Activated naive CD4-positive, alpha-beta T cell treated with anti-CD3 and anti-CD28 coated beads, Interleukin-2, amount 50 U/mL, for 24 hours (primary cell): Measurements from ENCODE around the gene GRB7.

Experiments
- H3K27ac Mint-ChIP-seq: one replicate; pipeline ENCODE4 v1.8.0; 2021; ENCODE audit warnings: mild to moderate bottlenecking, mixed read lengths
- H3K27me3 Mint-ChIP-seq: one replicate; pipeline ENCODE4 v1.8.0; 2021; ENCODE audit warnings: mixed read lengths
- H3K36me3 Mint-ChIP-seq: one replicate; pipeline ENCODE4 v1.8.0; 2021; ENCODE audit warnings: mixed read lengths
- H3K4me1 Mint-ChIP-seq: one replicate; pipeline ENCODE4 v1.8.0; 2021; ENCODE audit warnings: mixed read lengths
- H3K4me3 Mint-ChIP-seq: one replicate; pipeline ENCODE4 v1.8.0; 2021; ENCODE audit warnings: mild to moderate bottlenecking, mixed read lengths
- H3K9me3 Mint-ChIP-seq: one replicate; pipeline ENCODE4 v1.8.0; 2021; ENCODE audit warnings: mixed read lengths

GRB7 gene

DNA sequence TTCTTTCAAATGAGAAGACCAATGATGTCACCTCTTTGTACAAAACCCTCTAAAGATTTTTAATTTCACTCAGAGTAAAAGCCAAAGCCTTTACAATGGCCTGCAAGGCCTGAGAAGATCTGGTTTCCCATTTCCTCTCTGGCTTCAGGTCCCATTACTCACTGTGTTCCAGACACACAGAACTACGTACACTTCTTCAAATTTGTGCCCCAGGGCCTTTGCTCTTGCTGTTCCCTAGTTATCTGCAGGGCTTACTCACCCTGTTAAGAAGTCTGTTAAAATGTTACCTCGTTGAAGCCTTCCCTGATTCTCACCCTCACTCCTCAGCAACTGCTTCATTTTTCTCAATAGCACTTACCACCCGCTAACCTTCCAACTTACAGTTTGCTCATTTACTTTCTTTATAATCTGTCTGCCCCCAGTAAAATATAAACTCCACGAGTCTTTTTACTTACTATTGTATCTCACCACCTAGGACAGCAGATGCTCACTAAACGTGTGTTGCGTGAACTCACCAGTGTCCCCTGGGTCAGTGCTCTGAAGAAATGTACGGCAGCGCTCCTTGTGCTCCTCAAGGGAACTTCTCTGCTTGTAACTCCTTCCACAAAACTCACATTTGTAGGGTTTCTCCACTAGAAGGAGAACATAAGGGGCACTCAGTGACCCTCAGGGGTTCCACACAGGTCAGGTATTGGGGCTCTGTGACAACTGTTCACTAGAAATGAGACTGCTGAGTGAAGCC is 50.2 kb downstream of the GRB7 start:
- H3K4me3 Mint-ChIP-seq, result no peak overlapping the region
- H3K36me3 Mint-ChIP-seq, result peaks cover 45% of the 10 kb centered on the region
- peaks cover 72% of the 10 kb centered on the region for H3K4me1 Mint-ChIP-seq
- H3K27me3 Mint-ChIP-seq, result no peaks in the 10 kb centered on the region
- H3K9me3 Mint-ChIP-seq, result no peaks in the 10 kb centered on the region
- peak overlapping the region; percentile 41 for H3K27ac Mint-ChIP-seq

DNA sequence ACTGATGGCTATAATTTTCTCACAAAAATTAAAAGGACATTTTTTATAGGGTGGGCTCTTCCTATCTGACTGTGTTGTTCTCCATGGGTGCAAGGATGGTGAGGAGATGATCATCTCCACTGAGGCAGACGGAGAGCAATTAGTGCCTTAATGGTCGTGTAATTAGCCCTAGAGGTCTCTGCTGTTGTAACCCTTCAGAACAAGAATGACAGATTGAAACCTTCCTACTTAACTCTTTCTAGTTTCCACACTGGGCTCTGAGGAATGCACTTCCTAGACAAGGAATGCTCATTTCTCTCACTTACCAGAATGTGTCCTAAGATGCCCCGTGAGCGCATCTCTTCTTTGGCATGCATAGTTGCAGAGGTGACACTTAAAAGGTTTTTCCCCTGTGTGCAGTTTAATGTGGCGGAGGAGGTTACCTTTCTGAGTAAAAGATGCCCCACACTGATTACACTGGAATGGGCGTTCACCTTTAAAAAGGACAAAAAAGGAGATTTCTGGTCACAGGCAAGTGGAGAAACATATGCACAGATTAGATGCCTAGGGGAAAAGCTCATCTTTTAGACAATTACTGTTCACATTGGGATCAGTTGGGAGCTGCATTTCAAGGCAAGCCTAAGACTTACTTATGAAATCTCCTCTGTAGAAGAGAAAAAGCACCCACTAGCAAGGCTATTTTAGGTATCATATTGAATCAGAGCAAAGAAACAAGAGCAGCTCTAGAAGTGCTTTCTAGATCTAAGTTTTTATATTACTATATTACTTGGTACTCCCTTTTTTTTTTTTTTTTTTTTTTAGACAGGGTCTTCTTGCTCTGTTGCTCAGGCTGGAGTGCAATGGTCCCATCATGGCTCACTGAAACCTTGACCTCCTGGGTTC is 53.6 kb downstream of the GRB7 start:
- Mint-ChIP-seq H3K4me3 (peak overlapping the region; percentile 71), H3K36me3 (peaks cover 35% of the 10 kb centered on the region), H3K4me1 (peaks cover 74% of the 10 kb centered on the region), H3K27me3 (no peaks in the 10 kb centered on the region), H3K27ac (peak overlapping the region; percentile 94), H3K9me3 (no peaks in the 10 kb centered on the region)

DNA sequence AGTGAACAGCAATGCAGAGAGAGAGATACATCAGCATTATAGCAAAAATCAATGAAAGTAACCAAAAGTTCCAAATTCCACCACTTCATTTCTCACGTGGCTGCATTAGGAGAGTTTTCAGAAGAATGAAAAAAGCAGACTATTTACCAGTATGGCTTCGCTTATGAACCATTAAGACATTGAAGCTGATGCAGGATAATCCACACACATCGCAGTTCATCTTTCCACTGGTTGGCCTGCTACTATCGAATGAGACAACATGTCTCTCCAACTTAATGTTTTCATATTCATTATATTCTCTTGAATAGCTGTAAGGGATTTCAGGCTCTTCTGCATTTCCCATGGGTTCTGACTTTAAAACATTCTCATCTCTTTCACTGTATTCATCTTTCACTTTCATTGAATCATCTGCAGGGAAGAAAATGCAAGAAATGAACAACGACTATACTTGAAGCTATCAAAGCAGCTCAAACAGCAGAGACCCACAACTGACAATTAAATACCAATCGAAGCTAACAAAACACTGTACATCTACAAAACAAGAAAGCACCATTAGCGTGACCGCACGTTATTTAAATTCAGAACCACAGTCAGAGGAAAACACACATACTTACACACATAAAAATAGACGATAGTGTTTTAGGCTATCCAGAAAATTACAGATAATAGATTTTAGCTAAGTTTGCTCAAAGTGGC is 54.9 kb downstream of the GRB7 start:
- peaks cover 33% of the 10 kb centered on the region for H3K36me3 Mint-ChIP-seq
- peak overlapping the region; percentile 94 for H3K27ac Mint-ChIP-seq
- peaks cover 75% of the 10 kb centered on the region for H3K4me1 Mint-ChIP-seq
- peak overlapping the region; percentile 77 for H3K4me3 Mint-ChIP-seq
- no peaks in the 10 kb centered on the region for H3K9me3 Mint-ChIP-seq
- H3K27me3 Mint-ChIP-seq, result no peaks in the 10 kb centered on the region

DNA sequence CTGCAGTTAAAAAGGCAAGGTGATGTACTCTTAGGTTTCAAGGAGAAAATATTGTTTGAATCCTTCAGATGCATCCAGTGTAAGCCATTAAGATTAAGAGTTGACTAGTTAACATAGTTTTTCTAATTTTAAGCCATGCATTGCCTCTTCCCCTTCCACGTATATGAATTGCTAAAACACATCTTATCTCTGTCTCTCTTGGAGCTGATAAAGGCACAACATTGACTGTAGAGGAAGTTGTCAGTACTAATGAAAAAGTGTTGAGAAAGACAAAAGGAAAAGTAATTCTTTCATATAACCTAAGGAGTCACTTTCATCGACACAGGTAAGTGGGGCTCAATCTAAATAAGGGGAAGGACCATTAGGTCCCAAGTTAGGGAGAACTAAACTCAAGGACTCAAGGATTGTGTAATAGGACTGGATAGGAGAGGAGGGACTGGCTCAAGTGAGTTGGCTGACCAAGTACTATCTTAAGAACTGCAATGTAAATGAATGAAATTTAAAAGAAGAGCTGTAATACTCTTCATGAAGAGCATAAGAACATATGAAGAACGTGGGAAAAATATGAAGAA is 55.6 kb downstream of the GRB7 start:
- Mint-ChIP-seq H3K27me3 (no peaks in the 10 kb centered on the region), H3K36me3 (peaks cover 32% of the 10 kb centered on the region), H3K4me3 (peak overlapping the region; percentile 51), H3K4me1 (peaks cover 75% of the 10 kb centered on the region), H3K27ac (peak overlapping the region; percentile 94), H3K9me3 (no peaks in the 10 kb centered on the region)

DNA sequence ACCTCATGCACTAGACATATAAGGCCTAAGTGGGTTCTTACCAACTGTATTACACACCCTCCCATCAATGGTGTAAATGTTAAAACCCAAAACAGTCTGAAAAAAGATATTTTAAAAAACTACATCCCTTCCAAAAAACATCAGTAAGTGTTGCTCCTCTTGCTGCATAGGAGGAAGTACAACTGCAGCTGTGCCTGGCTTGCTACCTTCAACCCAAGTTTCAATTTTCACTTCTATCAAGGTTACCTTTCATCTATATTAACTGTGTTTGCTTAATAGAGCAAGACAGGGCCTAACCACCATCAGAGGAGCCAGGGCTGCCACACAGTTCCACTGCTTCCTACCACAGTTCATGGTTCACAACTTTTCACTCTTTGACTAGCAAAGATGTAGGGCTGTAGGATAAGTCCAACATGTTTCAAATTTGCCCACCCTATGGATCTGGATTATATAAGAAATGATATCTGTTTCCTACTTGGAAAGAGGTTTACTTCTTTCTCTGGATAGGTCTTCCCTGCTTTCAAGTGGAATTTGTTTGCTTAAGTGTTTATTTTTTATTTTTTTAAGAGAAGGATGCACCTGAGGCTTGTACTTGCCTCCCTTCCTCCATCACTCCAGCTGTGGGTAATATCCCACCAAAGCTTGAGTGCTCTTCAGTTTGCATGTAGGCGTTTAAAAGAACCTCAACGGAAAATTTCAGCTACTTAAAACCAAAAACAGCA is 56.7 kb downstream of the GRB7 start:
- H3K4me1 Mint-ChIP-seq, result peaks cover 84% of the 10 kb centered on the region
- H3K27ac Mint-ChIP-seq, result peak overlapping the region; percentile 94
- H3K36me3 Mint-ChIP-seq, result peaks cover 32% of the 10 kb centered on the region
- no peaks in the 10 kb centered on the region for H3K9me3 Mint-ChIP-seq
- H3K27me3 Mint-ChIP-seq, result no peaks in the 10 kb centered on the region
- H3K4me3 Mint-ChIP-seq, result peak overlapping the region; percentile 51
